ENCODE data around the gene CLVS2.

GRCh38 chr6:123117145-123117908, 121.3 kb downstream of the CLVS2 start:
- no peak for TF ChIP-seq CTCF (conservative IDR thresholded peaks at IDR 0.05 in 1 of 2, IDR thresholded peaks at IDR 0.05 in 1 of 2; ENCODE audit: low read depth in 1 of 2, low read length in 2 of 2)
- no peak for TF ChIP-seq EZH2 (IDR thresholded peaks at IDR 0.05; ENCODE audit: low read length, missing control alignments)
